NOMO-1 treated with DMSO at 0.1 percent for 48 hours (cell line): ENCODE data around the gene CCDC74B.
"Not testable (repeated sequence)": the region's sequence is repeated elsewhere in the genome, so short reads cannot be mapped to it uniquely, and the experiment has no call there.

Experiments used
- DNase-seq: peaks from one replicate; lab custom pipeline; 2025; ENCODE audit not compliant: unreplicated experiment; lab: John Stamatoyannopoulos, UW

The CCDC74B gene

DNA sequence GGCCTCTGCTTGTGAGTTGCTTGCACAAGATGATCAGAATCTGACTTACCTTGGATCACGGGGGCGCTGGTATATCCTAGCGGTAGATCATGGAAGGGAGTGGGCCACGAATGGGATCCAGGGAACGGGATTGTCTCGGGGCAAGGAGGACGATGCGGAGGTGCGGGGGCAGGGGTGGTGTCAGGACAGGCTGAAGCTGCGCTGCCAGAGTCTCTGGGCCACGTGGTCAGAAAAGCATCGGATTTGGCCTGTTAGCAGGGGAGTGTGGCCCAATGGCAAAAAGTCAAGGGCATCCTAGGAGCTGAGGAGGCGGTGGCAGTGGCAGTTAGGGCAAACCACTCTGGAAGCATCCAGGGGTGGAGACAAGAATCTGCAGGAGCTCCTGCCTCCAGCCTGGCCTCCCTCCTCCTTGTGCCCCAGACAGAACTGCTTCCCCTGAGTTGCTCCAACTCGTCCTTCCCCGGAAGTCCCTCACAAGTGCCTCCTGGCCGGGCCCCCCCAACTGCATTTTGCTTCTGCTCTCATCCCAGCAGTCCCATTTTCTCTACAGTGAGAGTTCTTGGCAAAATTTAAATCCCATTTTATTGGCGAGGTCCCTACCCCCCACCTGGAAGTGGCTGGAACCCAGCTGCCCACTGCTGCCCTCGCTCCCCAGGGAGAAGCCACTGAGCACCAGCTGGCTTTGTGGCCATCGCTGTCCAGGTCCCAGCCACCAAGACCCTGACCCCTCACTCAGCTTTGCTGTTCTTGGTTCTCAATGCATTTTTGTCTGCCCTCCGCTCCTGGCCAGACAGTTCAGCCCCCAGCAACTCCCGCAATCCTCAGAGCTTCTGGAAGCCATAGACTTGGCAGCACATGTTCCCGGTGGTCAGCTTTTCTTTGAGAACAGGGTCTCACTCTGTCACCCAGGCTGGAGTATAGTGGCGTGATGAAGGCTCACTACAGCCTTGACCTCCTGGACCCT lies 5.6 kb upstream of the CCDC74B start:
- no peak for DNase-seq

DNA sequence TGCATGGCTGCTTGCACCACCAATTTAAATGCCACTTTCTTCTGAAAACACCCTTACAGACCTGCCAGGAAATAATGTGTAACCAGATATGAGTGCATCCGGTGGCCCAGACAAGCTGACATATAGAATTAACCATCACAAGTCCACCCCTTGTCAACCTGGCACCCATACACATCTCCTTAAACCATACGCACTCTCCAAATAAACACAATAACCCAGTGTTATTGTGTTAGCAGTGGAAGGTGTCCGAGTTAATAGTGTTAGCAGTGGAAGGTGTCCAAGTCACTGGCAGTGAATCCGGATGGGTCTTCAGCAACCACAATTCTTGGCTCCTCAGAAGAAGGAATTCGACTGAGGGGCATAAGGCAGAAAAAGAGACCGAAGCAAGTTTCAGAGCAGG lies 3.6 kb upstream of the CCDC74B start:
- not testable (repeated sequence) for DNase-seq

- DNase-seq = not testable (repeated sequence)
Observed at GRCh38 chr2:130143266-130144039, 1.5 kb downstream of the CCDC74B start.

GRCh38 chr2:130142396-130143265 lies 2.3 kb downstream of the CCDC74B start:
- DNase-seq = not testable (repeated sequence)

GRCh38 chr2:130141645-130142370 lies 3.1 kb downstream of the CCDC74B start:
- not testable (repeated sequence) for DNase-seq

DNA sequence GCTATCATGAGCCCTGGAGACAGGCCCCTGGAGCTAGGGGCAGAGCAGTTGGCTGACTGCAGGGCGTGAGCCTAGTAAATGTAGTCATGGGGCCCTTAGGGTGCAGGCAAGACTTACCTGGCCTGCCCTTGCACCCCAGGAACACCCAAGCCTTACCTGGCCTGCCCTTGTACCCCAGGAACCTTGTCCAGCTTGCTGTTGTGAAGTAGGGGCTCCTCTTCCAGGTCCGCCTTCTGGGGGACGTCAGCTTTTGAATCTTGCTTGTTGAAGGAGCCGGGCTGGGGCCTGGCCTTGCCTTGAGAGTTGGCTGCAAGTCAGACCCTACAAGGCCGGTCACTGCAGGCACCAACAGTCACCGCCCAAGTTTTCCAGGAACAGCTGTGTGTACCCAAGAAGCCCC lies 3.9 kb downstream of the CCDC74B start:
- DNase-seq = not testable (repeated sequence)

- DNase-seq = not testable (repeated sequence)
Observed at GRCh38 chr2:130140516-130140915, 4.4 kb downstream of the CCDC74B start.

- not testable (repeated sequence) for DNase-seq
Observed at GRCh38 chr2:130139331-130140280, 5.3 kb downstream of the CCDC74B start.

- not testable (repeated sequence) for DNase-seq
Observed at GRCh38 chr2:130138841-130139251, 6.1 kb downstream of the CCDC74B start.

DNA sequence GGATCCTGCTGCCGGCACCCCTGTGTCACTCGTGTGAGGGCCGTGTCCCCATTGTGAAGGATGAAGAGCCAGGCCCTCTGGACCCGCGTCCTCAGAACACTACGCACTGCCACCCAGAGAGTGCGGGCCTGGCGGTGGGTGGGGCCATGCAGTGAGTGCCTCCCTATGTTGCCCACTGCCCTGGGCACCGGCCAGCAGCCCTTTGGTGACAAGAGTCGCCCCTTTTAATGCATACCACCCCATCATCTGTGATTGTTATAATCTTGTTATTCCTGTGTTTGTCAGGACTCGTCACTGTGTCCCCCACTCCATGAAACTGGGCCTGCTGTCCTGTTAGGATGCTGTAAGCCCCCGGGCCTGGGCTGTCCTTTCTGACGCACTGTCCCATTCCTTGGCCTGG lies 6.6 kb downstream of the CCDC74B start:
- DNase-seq = not testable (repeated sequence)

GRCh38 chr2:130137118-130137517 lies 7.8 kb downstream of the CCDC74B start:
- DNase-seq = not testable (repeated sequence)

DNA sequence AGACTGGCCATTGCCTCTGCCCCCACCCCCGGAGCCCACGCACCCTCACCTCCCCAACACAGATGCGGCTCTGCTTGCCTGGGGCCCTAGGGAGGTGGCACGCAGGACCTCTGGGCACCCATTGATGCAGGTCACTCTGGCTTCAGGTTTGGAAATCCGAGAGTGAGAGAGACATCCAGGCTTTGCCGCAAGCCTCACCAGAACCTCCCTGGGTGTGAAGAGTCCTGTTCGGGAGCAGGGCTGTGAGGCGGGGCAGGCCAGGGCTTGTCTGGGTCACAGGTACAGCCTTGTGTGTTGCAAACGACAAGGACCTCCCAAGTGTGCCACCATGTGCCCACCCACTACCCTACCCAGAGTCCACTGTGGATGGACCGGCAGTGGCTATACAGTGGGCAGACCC lies 8.4 kb downstream of the CCDC74B start:
- DNase-seq = not testable (repeated sequence)

DNA sequence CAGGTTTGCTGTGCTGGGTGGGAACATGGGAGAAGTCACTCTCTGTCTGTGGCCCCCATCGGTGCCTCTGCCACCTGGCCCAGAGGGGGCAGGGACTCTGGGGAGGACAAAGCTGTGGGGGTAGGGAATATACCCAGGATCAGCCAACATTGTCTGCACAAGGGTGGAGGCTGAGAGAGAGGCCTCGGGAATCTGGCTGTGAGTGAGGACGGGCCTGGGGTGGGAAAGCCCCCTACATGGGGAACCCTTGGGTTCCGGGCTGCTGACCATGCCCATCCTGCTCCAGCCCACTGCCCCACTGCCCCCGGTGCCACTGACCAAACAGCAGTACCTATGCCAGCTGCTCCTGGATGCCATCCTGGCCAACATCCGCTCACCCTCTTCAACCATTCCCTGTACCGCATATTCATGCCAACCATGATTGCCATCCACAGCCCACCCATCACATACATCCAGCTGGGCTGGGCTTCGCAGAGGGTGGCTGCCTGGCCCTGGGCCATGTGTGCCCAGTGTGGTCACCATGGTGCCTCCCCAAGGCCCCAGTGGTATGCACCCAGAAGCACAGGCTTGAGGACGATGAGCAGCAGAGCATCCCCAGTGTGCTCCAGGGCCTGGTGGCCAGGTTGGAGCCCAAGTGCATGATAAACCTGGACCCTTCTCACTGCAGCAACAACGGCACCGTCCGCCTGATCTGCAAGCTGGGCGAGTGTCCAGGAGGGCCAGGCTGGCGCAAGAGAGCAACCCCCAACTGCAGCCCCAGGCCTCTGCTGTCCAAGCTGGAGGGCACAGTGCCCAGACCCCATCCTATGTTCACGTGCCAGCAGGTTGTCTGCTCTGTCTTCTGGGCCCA lies 9.0 kb downstream of the CCDC74B start:
- DNase-seq = no peak

DNA sequence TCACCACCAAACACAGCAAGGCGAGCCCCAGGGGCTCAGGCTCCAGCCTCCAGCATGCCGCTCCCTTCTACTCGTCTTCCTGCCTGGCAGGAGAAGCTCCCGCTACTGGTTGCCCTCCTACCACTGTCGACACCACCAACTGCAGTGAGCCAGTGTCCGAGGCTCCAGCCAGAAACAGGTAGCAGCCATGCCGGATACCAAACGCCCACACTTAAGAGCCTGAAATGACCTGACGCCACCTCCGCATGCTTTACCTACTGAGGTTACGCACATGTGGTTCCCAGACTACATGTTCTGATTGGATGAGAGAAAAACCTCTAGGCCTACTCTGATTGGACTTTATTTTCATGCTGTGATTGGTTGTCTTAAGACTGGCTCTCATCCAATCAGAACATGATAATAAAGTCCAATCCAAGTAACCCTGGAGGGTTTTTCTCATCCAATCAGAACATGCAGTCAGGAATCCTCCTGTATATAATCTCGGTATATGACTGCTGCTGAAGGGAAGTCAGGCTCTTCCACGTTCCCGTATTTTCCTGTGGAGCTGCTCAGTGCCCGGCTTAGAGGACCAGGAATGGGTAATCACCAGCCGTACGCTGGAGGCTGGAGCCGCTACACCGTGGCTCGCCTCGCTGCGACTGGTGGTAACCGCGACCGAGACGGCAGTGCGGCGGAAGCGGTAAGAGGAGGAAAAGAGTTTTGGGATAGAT lies 15.6 kb downstream of the CCDC74B start, which contains the start of gene POTEF:
Gene POTEF, minus strand, starts transcription at position 103 of the 710 bp plus-strand sequence. CDS start 8,707 bp downstream, outside the sequence.
- DNase-seq = not testable (repeated sequence)

GRCh38 chr2:130128464-130128863 lies 16.4 kb downstream of the CCDC74B start:
- not testable (repeated sequence) for DNase-seq

DNA sequence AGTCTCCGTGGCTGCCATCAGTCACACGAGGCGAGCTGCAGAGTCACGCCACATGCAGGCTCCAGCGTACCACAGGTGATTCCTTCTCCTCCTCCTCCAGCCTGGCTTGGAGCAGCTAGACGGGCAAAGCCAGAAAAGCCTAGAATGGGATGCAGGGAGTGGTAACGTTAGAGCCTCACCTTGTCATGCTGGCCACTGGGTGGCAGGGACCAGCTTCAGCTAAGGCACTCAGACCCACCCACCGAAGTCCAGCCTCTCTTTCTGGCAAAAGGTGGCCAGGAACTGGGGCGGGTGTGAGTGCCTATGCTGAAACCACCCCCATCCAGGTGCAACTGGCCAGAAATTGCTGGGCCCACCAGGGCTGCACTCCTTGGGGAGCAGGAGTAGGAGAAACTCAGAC lies 17.2 kb downstream of the CCDC74B start:
- DNase-seq = not testable (repeated sequence)

DNA sequence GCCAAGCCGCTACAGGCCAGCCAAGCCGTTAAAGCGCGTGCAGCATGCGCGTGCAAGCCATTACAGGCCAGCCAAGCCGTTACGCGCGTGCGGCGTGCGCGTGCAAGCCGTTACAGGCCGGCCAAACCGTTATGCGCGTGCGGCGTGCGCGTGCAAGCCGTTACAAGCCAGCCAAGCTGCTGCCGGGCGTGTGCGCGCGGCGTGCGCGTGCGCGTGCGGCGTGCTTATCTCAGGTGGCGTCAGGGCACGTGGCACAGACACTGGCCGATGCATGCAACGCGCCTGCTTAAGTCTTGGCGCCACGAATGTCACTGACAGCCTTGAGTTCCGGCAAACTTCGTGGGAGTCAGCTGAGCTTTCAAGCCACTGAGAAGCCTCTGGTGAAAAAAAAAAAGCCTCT lies 24.0 kb downstream of the CCDC74B start:
- DNase-seq = not testable (repeated sequence)
